DND-41 (cell line): ENCODE data around the gene DRC1.
"Not testable (repeated sequence)": the region's sequence is repeated elsewhere in the genome, so short reads cannot be mapped to it uniquely, and the experiment has no call there.

Experiments
- ATAC-seq: fragments of 200-7000 bp; cut with Tn5 transposase; 3 replicates; pipeline ENCODE4 v1.9.1; 2021; ENCODE audit warnings: low read depth; ENCODE audit not compliant: insufficient read depth
- DNase-seq: peaks from one replicate; pipeline ENCODE4 v3.0.0-alpha.2; 2020
- H2AFZ ChIP-seq: 2 replicates; pipeline ENCODE4 v1.6.0; 2012; ENCODE audit warnings: low read depth, low read length
- H3K27ac ChIP-seq: 2 replicates; pipeline ENCODE4 v1.5.1; 2012; ENCODE audit warnings: low read length, inconsistent platforms
- H3K27me3 ChIP-seq: fragments of 200-600 bp; sonication (generic); 2 replicates; pipeline ENCODE4 v1.6.0; 2012; ENCODE audit warnings: low read length, mild to moderate bottlenecking, inconsistent platforms; ENCODE audit not compliant: insufficient read depth, poor library complexity
- H3K36me3 ChIP-seq: 2 replicates; pipeline ENCODE4 v1.5.1; 2012; ENCODE audit warnings: low read length, inconsistent platforms; ENCODE audit not compliant: insufficient read depth
- H3K4me1 ChIP-seq: 2 replicates; pipeline ENCODE4 v1.5.1; 2012; ENCODE audit warnings: mild to moderate bottlenecking, low read length; ENCODE audit not compliant: insufficient read depth
- H3K4me2 ChIP-seq: 2 replicates; pipeline ENCODE4 v1.6.0; 2012; ENCODE audit warnings: mild to moderate bottlenecking, moderate library complexity, low read length, inconsistent platforms; ENCODE audit not compliant: insufficient read depth
- H3K4me3 ChIP-seq, 2 experiments: fragments of 200-600 bp in 1 of 2; shearing (Covaris generic) in 1 of 2; 2 replicates each; pipeline ENCODE4 v1.5.1; 2012 to 2016; ENCODE audit warnings: inconsistent platforms in 2 of 2, low read length in 2 of 2, mild to moderate bottlenecking in 2 of 2, low read depth in 1 of 2, moderate library complexity in 1 of 2
- H3K79me2 ChIP-seq: 2 replicates; pipeline ENCODE4 v1.6.0; 2012; ENCODE audit warnings: low read length, inconsistent platforms; ENCODE audit not compliant: insufficient read depth
- H3K9ac ChIP-seq: 2 replicates; pipeline ENCODE4 v1.6.0; 2012; ENCODE audit warnings: low read depth, mild to moderate bottlenecking, inconsistent platforms, low read length, moderate library complexity
- H3K9me3 ChIP-seq: 2 replicates; pipeline ENCODE4 v1.5.1; 2012; ENCODE audit warnings: low read length, moderate library complexity, mild to moderate bottlenecking, inconsistent platforms; ENCODE audit not compliant: insufficient read depth, severe bottlenecking
- H4K20me1 ChIP-seq: 2 replicates; pipeline ENCODE4 v1.6.0; 2012; ENCODE audit warnings: low read length; ENCODE audit not compliant: insufficient read depth
- EZH2 ChIP-seq: IDR thresholded peaks from 3 replicates; pipeline ENCODE4 v1.6.1; 2012; ENCODE audit warnings: borderline replicate concordance, low read depth, mild to moderate bottlenecking, moderate library complexity, low read length, inconsistent platforms; ENCODE audit not compliant: severe bottlenecking
- TF ChIP-seq, protein P1 (sequence below): IDR thresholded peaks from 2 replicates; pipeline ENCODE4 v1.5.1; 2012; ENCODE audit warnings: borderline replicate concordance, low read length, moderate library complexity, mild to moderate bottlenecking; ENCODE audit not compliant: poor library complexity, severe bottlenecking; ENCODE audit errors: extremely low read depth

Gene DRC1

DNA sequence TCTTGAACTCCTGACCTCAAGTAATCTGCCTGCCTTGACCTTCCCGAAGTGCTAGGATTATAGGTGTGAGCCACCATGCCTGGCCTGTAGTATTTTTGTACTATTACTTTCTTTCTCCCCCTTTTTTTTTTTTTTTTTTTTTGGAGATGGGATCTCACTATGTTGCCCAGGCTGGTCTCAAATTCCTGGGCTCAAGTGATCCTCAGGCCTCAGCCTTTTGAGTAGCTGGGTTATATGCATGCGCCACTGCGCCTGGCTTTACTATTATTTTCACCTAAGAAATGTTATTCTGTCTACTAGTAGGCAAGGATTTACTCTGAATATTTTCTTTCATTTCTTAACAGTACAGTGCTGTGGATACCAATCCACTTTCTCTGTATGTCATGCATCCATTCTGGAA lies 37.8 kb upstream of the DRC1 start:
- TF ChIP-seq, protein P1, sequence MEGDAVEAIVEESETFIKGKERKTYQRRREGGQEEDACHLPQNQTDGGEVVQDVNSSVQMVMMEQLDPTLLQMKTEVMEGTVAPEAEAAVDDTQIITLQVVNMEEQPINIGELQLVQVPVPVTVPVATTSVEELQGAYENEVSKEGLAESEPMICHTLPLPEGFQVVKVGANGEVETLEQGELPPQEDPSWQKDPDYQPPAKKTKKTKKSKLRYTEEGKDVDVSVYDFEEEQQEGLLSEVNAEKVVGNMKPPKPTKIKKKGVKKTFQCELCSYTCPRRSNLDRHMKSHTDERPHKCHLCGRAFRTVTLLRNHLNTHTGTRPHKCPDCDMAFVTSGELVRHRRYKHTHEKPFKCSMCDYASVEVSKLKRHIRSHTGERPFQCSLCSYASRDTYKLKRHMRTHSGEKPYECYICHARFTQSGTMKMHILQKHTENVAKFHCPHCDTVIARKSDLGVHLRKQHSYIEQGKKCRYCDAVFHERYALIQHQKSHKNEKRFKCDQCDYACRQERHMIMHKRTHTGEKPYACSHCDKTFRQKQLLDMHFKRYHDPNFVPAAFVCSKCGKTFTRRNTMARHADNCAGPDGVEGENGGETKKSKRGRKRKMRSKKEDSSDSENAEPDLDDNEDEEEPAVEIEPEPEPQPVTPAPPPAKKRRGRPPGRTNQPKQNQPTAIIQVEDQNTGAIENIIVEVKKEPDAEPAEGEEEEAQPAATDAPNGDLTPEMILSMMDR: no peak
- no peak for TF ChIP-seq EZH2
- Histone ChIP-seq H3K4me1 (no peaks in the 10 kb centered on the region), H3K79me2 (peaks cover 65% of the 10 kb centered on the region), H3K27me3 (no peaks in the 10 kb centered on the region), H3K4me2 (no peak overlapping the region), H3K9ac (no peak overlapping the region), H3K27ac (no peak overlapping the region), H3K4me3 (no peak overlapping the region), H3K9me3 (no peaks in the 10 kb centered on the region), H3K36me3 (peaks cover 42% of the 10 kb centered on the region), H2AFZ (no peak overlapping the region), H4K20me1 (peaks cover 33% of the 10 kb centered on the region; the same call in 1 of the 2 replicates)
- ATAC-seq (no peak), DNase-seq (no peak)

- no peak for DNase-seq
- Histone ChIP-seq H4K20me1 (peaks cover 26% of the 10 kb centered on the region; the same call in 1 of the 2 replicates), H3K9ac (no peak overlapping the region), H3K36me3 (peaks cover 49% of the 10 kb centered on the region), H3K4me3 (no peak overlapping the region), H3K27ac (no peak overlapping the region), H3K79me2 (peaks cover 58% of the 10 kb centered on the region), H3K27me3 (no peaks in the 10 kb centered on the region), H3K4me2 (no peak overlapping the region), H2AFZ (no peak overlapping the region), H3K4me1 (no peaks in the 10 kb centered on the region), H3K9me3 (peaks cover 5% of the 10 kb centered on the region)
- TF ChIP-seq, protein P1: no peak
- no peak for TF ChIP-seq EZH2
- no peak for ATAC-seq
Observed at GRCh38 chr2:26364669-26365068, 37.1 kb upstream of the DRC1 start.

DNA sequence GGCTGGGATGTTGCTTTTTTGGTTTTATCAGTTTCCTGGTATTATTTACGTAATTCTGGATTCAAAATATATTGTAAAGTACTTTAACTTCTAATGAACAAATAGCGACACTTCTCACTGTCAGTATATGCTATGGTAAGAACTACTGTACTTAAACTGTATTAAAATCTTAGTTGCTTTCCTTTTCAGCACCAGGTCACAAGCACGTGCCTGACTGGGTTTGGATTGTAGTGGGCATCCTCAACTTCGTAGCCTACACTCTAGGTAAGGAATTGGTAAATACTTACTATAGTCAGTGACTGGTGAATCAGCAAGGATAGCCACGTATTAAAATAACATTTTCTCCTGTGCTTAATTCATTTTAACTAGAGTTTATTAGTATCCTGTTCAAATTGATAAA lies 34.8 kb upstream of the DRC1 start:
- Histone ChIP-seq H3K9me3 (peaks cover 5% of the 10 kb centered on the region), H3K27ac (no peak overlapping the region), H3K27me3 (no peaks in the 10 kb centered on the region), H3K9ac (no peak overlapping the region), H3K79me2 (peaks cover 36% of the 10 kb centered on the region), H4K20me1 (peaks cover 10% of the 10 kb centered on the region; the same call in 1 of the 2 replicates), H3K4me3 (no peak overlapping the region), H3K4me1 (no peaks in the 10 kb centered on the region), H3K4me2 (no peak overlapping the region), H2AFZ (no peak overlapping the region), H3K36me3 (peaks cover 54% of the 10 kb centered on the region)
- DNase-seq: no peak
- ATAC-seq: no peak
- no peak for TF ChIP-seq EZH2
- TF ChIP-seq, protein P1: no peak

DNA sequence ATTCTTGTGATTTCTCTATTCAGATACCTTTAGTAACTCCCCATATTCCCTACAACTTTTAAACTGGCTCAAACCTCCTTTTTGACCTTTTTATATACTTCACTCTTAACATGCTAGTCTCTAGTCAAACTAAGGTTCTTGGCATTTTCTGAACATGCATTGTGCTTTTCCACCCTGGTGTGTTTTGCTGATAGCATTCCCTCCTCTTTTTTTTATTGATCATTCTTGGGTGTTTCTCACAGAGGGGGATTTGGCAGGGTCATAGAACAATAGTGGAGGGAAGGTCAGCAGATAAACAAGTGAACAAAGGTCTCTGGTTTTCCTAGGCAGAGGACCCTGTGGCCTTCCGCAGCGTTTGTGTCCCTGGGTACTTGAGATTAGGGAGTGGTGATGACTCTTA lies 32.1 kb upstream of the DRC1 start:
- H3K4me3 ChIP-seq, H3K27me3 ChIP-seq, H3K4me1 ChIP-seq, H3K4me2 ChIP-seq, H4K20me1 ChIP-seq, H3K27ac ChIP-seq, ATAC-seq, H3K9ac ChIP-seq, DNase-seq, H3K79me2 ChIP-seq, H3K9me3 ChIP-seq, H2AFZ ChIP-seq: not testable (repeated sequence)
- peaks cover 66% of the 10 kb centered on the region for H3K36me3 ChIP-seq

GRCh38 chr2:26370909-26371308 lies 30.8 kb upstream of the DRC1 start:
- not testable (repeated sequence) for H3K4me3 ChIP-seq, H3K9ac ChIP-seq, H3K4me1 ChIP-seq, ATAC-seq, H3K4me2 ChIP-seq, H2AFZ ChIP-seq, H3K27me3 ChIP-seq, H4K20me1 ChIP-seq, H3K79me2 ChIP-seq, DNase-seq, H3K27ac ChIP-seq, H3K9me3 ChIP-seq
- peaks cover 69% of the 10 kb centered on the region for H3K36me3 ChIP-seq
